Neural cell (in vitro differentiated cells): ENCODE results near the gene SLC9A3. TPM values are rescaled to one million over a fixed set of nuclear protein-coding genes. Genes with fewer than 3 reads are reported as not detected.

ENCODE experiments used
- H2AFZ ChIP-seq: fragments of 200-600, 300-800 bp; sonication (generic), shearing (Covaris generic); 2 replicates; pipeline ENCODE4 v1.6.0; 2014; ENCODE audit warnings: low read depth, mild to moderate bottlenecking, antibody characterized with exemption, low read length, moderate library complexity
- H3F3A ChIP-seq: fragments of 200-600 bp; shearing (Covaris generic); 2 replicates; pipeline ENCODE4 v1.6.1; 2016; ENCODE audit warnings: mild to moderate bottlenecking, moderate library complexity, mixed read lengths, antibody characterized with exemption, low read length; ENCODE audit not compliant: insufficient read depth, poor library complexity, severe bottlenecking
- H3K27ac ChIP-seq: fragments of 200-600, 300-800 bp; sonication (generic), shearing (Covaris generic); 2 replicates; pipeline ENCODE4 v1.5.1; 2014; ENCODE audit warnings: mild to moderate bottlenecking, low read length, moderate library complexity
- H3K27me3 ChIP-seq: fragments of 300-800, 200-600 bp; sonication (generic), shearing (Covaris generic); 2 replicates; pipeline ENCODE4 v1.6.0; 2014; ENCODE audit warnings: mild to moderate bottlenecking, low read depth, low read length, moderate library complexity; ENCODE audit not compliant: insufficient read depth
- H3K36me3 ChIP-seq: fragments of 300-800, 200-600 bp; sonication (generic), shearing (Covaris generic); 2 replicates; pipeline ENCODE4 v1.5.1; 2014; ENCODE audit warnings: mild to moderate bottlenecking, antibody characterized with exemption, low read length, moderate library complexity; ENCODE audit not compliant: insufficient read depth
- H3K4me2 ChIP-seq: fragments of 300-800, 200-600 bp; sonication (generic), shearing (Covaris generic); 2 replicates; pipeline ENCODE4 v1.6.0; 2014; ENCODE audit warnings: mild to moderate bottlenecking, low read length
- H3K4me3 ChIP-seq: fragments of 300-800, 200-600 bp; sonication (generic), shearing (Covaris generic); 2 replicates; pipeline ENCODE4 v1.5.1; 2014; ENCODE audit warnings: mild to moderate bottlenecking, low read length, moderate library complexity
- H3K79me2 ChIP-seq: fragments of 200-600 bp; shearing (Covaris generic); replicated peaks from 2 replicates; pipeline ENCODE4 v1.6.0; 2014; ENCODE audit warnings: mild to moderate bottlenecking, low read length, moderate library complexity; ENCODE audit not compliant: insufficient read depth
- H3K9ac ChIP-seq: fragments of 300-800, 200-600 bp; sonication (generic), shearing (Covaris generic); 2 replicates; pipeline ENCODE4 v1.6.1; 2016; ENCODE audit warnings: mild to moderate bottlenecking, low read length, mixed read lengths
- H3K9me2 ChIP-seq: fragments of 200-600 bp; shearing (Covaris generic); 2 replicates; pipeline ENCODE4 v1.6.1; 2016; ENCODE audit warnings: mild to moderate bottlenecking, low read length, mixed read lengths; ENCODE audit not compliant: insufficient read depth
- H3K9me3 ChIP-seq: fragments of 200-600, 300-800 bp; sonication (generic), shearing (Covaris generic); 2 replicates; pipeline ENCODE4 v1.6.1; 2016; ENCODE audit warnings: mild to moderate bottlenecking, mixed run types, low read length, moderate library complexity, mixed read lengths
- H4K20me1 ChIP-seq: fragments of 200-600 bp; shearing (Covaris generic); 2 replicates; pipeline ENCODE4 v1.6.1; 2016; ENCODE audit warnings: mild to moderate bottlenecking, mixed run types; ENCODE audit not compliant: insufficient read depth
- CTCF ChIP-seq: fragments of 450-650 bp; IDR thresholded peaks from 2 replicates; pipeline ENCODE4 v1.5.1; 2014; ENCODE audit warnings: antibody characterized with exemption, mild to moderate bottlenecking, moderate library complexity; ENCODE audit not compliant: poor library complexity, severe bottlenecking
- EP300 ChIP-seq: fragments of 450-650 bp; conservative IDR thresholded peaks from 2 replicates; pipeline ENCODE4 v1.6.1; 2014; ENCODE audit warnings: antibody characterized with exemption, mild to moderate bottlenecking, moderate library complexity; ENCODE audit not compliant: poor library complexity, severe bottlenecking
- EZH2 ChIP-seq: fragments of 200-600, 300-800 bp; shearing (Covaris generic), sonication (generic); IDR thresholded peaks from 2 replicates; pipeline ENCODE4 v1.6.1; 2014; ENCODE audit warnings: antibody characterized with exemption, low read length, borderline replicate concordance, mild to moderate bottlenecking; ENCODE audit not compliant: insufficient read depth, poor library complexity, severe bottlenecking
- MXI1 ChIP-seq: fragments of 450-650 bp; conservative IDR thresholded peaks from 2 replicates; pipeline ENCODE4 v1.6.1; 2014; ENCODE audit warnings: antibody characterized with exemption, mild to moderate bottlenecking; ENCODE audit not compliant: poor library complexity, severe bottlenecking
- POLR2AphosphoS5 ChIP-seq: IDR thresholded peaks from 2 replicates; pipeline ENCODE4 v1.6.1; 2012
- RAD21 ChIP-seq: fragments of 450-650 bp; conservative IDR thresholded peaks from 2 replicates; pipeline ENCODE4 v1.6.1; 2014; ENCODE audit warnings: antibody characterized with exemption, mild to moderate bottlenecking, moderate library complexity
- REST ChIP-seq: IDR thresholded peaks from 2 replicates; pipeline ENCODE4 v1.6.1; 2012; ENCODE audit warnings: borderline replicate concordance
- SMC3 ChIP-seq: fragments of 450-650 bp; conservative IDR thresholded peaks from 2 replicates; pipeline ENCODE4 v1.6.1; 2014; ENCODE audit warnings: antibody characterized with exemption, mild to moderate bottlenecking, moderate library complexity; ENCODE audit not compliant: poor library complexity
- TAF1 ChIP-seq: IDR thresholded peaks from 2 replicates; pipeline ENCODE4 v1.6.1; 2012; ENCODE audit warnings: low read depth
- polyA plus RNA-seq: library from polyadenylated mRNA; depleted of rRNA; stranded (reverse); fragments of >200 nt; gene quantifications from 2 replicates; pipeline ENCODE4 v1.2.3, GENCODE V29; 2014

The SLC9A3 gene
- polyA plus RNA-seq, 1 donor from 2014 or later: 4.0 TPM

- no peaks in the 10 kb centered on the region for H4K20me1 ChIP-seq
- H3K36me3 ChIP-seq: no peaks in the 10 kb centered on the region
- H3K9me3 ChIP-seq: no peaks in the 10 kb centered on the region
- no peak overlapping the region for H3K4me3 ChIP-seq
- no peak overlapping the region for H3K27ac ChIP-seq
- no peak overlapping the region for H2AFZ ChIP-seq
- no peak overlapping the region for H3K4me2 ChIP-seq
- TF ChIP-seq CTCF: no peak
- TF ChIP-seq EP300: no peak
- no peak for TF ChIP-seq SMC3
- no peak for TF ChIP-seq TAF1
- TF ChIP-seq RAD21: no peak
- no peak for TF ChIP-seq REST
- TF ChIP-seq EZH2: no peak
- no peak for TF ChIP-seq POLR2AphosphoS5
- no peak for TF ChIP-seq MXI1
- no peaks in the 10 kb centered on the region for H3F3A ChIP-seq
- H3K9ac ChIP-seq: no peak overlapping the region
- H3K9me2 ChIP-seq: no peaks in the 10 kb centered on the region
- H3K27me3 ChIP-seq: no peaks in the 10 kb centered on the region
- H3K79me2 ChIP-seq: no peaks in the 10 kb centered on the region
These were observed 102.9 kb downstream of the SLC9A3 start for GRCh38 chr5:421287-421880.

- Histone ChIP-seq H4K20me1 (no peaks in the 10 kb centered on the region), H3K9me2 (no peaks in the 10 kb centered on the region), H3F3A (no peaks in the 10 kb centered on the region), H3K27me3 (no peaks in the 10 kb centered on the region), H2AFZ (no peak overlapping the region), H3K79me2 (no peaks in the 10 kb centered on the region), H3K4me2 (no peak overlapping the region), H3K36me3 (no peaks in the 10 kb centered on the region), H3K9ac (no peak overlapping the region), H3K27ac (no peak overlapping the region), H3K4me3 (no peak overlapping the region), H3K9me3 (no peaks in the 10 kb centered on the region)
- no peak for TF ChIP-seq EP300
- no peak for TF ChIP-seq POLR2AphosphoS5
- no peak for TF ChIP-seq RAD21
- TF ChIP-seq CTCF: no peak
- TF ChIP-seq TAF1: no peak
- TF ChIP-seq REST: no peak
- no peak for TF ChIP-seq MXI1
- TF ChIP-seq EZH2: no peak
- TF ChIP-seq SMC3: no peak
These were observed 103.5 kb downstream of the SLC9A3 start for GRCh38 chr5:420632-421286.
